TTC549 (cell line): ENCODE results near the gene WDR70.
"Not testable (repeated sequence)": the region's sequence is repeated elsewhere in the genome, so short reads cannot be mapped to it uniquely, and the experiment has no call there.

Source experiments
- FAIRE-seq: peaks from 2 replicates; lab custom pipeline; 2012; peaks lifted over from hg19 to GRCh38; lab: Jason Lieb, UNC

WDR70 gene

DNA sequence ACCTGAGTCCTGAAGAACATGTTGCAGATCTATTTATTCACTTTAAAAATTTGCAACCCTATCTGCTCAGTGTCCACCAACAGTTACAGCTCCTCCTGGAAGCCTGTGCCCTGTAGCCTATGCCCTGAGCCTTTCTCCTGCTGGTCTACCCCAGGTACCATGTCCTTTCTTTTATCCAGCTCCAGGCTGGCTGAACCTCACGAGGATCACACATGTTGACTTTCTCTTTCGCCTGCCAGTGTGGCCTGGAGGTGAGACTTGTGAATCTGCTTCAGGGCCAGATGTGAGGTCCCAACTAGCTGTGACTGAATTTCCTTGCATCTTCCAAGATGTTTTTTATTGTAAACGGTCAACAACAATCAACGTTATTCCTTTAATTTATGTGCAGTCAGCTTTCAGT, 390.0 kb downstream of the WDR70 start:
- FAIRE-seq, result no peak

GRCh38 chr5:37769840-37770239, 390.7 kb downstream of the WDR70 start:
- no peak for FAIRE-seq

- FAIRE-seq, result no peak
Measured at GRCh38 chr5:37770786-37771185, 391.7 kb downstream of the WDR70 start.

DNA sequence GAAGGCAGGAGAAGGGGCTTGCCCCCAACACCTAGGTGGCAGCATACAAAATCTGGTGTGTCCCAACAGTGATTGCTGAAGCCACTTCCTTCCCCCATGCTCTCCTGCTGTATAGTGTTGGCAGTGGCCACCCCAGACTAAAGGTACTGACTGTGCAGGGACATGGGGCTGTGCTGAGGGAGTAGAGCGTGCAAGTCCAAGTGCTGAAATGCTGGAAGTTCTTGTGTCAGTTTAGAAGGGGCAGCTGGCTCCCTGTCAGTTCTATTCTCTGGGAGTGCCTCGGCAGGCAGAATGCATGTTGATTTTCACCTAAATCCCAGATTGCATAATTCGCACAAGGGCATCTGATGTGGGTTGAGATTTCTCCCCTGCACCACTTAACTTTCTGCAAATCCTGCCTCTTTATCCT, 392.1 kb downstream of the WDR70 start:
- no peak for FAIRE-seq

GRCh38 chr5:37771731-37772130, 392.6 kb downstream of the WDR70 start:
- no peak for FAIRE-seq

- FAIRE-seq, result no peak
Measured at GRCh38 chr5:37772255-37772654, 393.1 kb downstream of the WDR70 start.

DNA sequence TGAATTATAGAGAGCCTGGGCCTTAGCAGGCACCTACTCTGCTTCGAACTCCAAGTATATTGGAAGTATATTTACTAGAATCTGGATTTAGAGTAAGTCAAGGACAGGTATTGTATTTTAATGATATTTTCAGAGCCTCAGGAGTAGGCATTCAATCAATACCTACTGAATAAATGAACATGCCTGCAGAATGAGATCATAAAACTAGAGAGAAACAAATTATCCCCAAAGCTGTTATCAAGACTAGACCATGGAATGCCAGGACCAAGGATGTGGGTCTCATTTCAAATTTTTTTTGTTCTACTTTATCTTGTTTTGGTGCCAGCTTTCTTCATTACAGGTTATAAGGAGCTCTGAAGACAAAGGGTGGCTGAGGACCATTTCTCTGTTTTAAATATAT, 394.7 kb downstream of the WDR70 start:
- FAIRE-seq, result no peak

- no peak for FAIRE-seq
Measured at GRCh38 chr5:37774912-37775483, 395.9 kb downstream of the WDR70 start.

DNA sequence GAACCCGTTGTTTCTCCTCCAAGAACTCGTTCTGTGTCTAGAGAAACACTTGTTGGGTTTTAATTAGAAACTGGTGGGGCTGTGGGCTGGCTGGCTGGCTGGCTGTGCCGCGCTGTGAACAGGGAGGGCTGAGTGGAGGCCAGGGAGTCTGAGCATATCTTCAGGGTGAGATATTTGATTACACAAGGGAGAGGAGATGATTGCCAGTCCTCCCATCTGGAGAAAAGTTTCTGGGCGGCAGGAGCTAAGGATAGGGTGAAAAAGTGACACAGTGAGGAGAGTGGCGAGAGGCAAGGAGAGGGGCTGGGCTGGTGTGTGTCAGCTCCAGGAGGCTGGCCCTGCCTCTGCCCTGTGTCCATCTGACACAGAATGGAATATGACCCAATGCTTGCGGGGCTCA, 397.7 kb downstream of the WDR70 start:
- FAIRE-seq, result no peak

GRCh38 chr5:37777432-37778130, 398.5 kb downstream of the WDR70 start:
- no peak for FAIRE-seq

GRCh38 chr5:37781409-37781808, 402.3 kb downstream of the WDR70 start:
- not testable (repeated sequence) for FAIRE-seq

GRCh38 chr5:37786416-37786815, 407.3 kb downstream of the WDR70 start:
- no peak for FAIRE-seq

DNA sequence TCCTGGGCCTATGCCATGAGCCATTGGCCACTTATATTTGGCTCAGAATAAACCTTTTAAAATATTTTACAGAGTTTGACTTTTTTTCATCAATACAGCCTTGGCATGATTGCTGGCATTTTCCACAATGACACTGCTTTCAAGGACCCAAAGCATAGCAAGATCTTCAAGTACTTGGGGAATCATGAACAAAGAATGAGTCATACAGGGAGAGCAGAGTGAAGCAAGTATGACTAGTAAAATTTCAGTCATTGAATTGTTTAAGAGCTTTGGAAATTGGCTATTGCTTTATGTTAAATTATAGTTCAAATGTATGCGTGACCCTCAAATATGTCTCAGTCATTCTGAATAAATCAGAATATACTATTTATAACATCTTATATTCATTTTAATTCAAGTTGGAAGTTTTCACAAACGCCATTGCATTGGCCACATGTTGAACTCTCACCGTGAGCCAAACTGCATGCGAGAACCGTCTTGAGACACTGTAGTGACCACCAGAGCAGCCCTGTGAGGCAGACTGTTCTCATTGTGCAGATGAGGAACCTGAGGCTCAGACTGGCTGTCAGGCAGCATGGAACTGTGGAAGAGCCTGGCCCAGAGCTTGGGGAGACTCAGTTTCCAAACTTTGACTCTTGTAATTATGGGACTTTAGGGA, 407.9 kb downstream of the WDR70 start:
- FAIRE-seq, result no peak

DNA sequence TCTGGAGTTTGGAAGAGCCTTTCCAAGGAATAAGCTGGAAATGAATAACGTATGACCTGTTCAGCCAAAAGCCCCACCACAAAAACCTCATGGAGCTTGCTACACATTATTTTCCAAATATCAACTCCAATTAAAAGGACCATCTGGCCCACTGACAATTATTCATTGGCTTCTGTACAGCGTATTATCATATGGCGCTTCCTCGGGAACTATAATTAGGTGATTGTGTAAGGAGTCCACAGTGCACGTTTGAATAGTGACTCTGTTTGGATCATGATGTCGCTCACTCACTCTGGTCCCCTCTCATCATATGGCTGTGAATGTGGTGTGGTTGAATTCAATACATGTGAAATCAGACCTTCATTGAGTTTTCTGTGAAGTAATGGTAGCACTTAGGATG, 408.6 kb downstream of the WDR70 start:
- no peak for FAIRE-seq

- no peak for FAIRE-seq
Measured at GRCh38 chr5:37789991-37790390, 410.9 kb downstream of the WDR70 start.

- FAIRE-seq, result no peak
Measured at GRCh38 chr5:37791321-37791720, 412.2 kb downstream of the WDR70 start.

GRCh38 chr5:37792975-37793631, 414.0 kb downstream of the WDR70 start:
- no peak for FAIRE-seq

GRCh38 chr5:37795292-37795691, 416.2 kb downstream of the WDR70 start:
- not testable (repeated sequence) for FAIRE-seq

- FAIRE-seq, result not testable (repeated sequence)
Measured at GRCh38 chr5:37796435-37796834, 417.3 kb downstream of the WDR70 start.

DNA sequence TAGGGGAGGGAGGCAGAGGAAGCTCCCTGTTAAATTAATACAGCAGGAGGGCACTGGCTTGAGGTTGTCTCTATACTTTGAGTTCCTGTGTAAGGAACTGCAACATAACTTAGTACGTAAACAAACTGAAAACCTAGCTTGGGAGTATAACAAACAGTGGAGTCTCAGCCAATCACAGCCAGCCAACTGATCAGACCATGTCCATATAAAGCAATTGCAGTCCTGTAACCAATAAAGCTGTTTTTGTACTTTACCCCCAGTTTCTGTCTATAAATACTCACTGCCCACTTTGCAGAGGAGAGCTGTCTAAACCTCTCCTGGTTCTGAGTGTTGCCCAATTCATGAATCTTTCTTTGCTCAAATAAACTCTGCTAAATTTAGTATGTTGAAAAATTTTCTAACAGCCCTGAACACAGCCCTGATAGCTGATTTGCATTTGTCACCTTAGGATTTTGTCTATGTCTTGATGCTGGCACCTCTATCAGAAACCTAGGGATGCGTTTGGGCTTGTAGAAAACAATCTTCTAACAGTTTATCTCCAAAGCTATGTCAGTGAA, 420.8 kb downstream of the WDR70 start:
- no peak for FAIRE-seq

GRCh38 chr5:37801521-37801920, 422.4 kb downstream of the WDR70 start:
- no peak for FAIRE-seq
